ENCODE data around the gene CAB39L. TPM values are rescaled to one million over a fixed set of nuclear protein-coding genes. Genes with fewer than 3 reads are reported as not detected.

Gene CAB39L
- total and polyA plus RNA-seq, 9 of the 15 experiments (the other 6 are each of a cell fraction or from before 2014, with no cell fraction given): 1.1 to 4.2 (median 2.6) TPM

DNA sequence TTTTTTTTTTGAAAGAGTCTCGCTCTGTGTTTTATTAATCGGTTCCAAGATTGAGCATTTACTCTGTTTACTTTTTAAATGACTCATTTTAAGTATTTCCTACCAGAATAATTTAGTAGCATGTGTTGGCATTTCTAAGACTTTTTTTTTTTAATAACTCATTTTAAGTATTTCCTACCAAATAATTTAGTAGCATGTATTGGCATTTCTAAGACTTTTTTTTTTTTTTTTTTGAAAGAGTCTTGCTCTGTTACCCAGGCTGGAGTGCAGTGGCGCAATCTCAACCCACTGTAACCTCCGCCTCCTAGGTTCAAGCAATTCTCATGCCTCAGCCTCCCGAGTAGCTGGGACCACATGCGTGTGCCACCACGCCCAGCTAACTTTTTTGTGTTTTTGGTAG is 13.4 kb upstream of the CAB39L start:
- H2AFZ ChIP-seq (ENCODE audit: low read depth, low read length): no peak overlapping the region
- CTCF ChIA-PET (ENCODE audit: low intra/inter-chr PET ratio): no interaction called here
- no peak for DNase-seq (ENCODE audit: extremely low read depth in 1 of 4, low spot score in 3 of 4)
- POLR2A ChIA-PET: interaction anchor here (1.0 to 1.5 kb wide), 2 partner anchors 13 kb away, joined by 4 to 5 read pairs; partner anchors contain the start of genes CAB39L and SETDB2
- H4K20me1 ChIP-seq (replicated peaks; ENCODE audit: control insufficient read depth, insufficient read depth, low read length): no peaks in the 10 kb centered on the region
- intact Hi-C loops (cut with micrococcal nuclease): no loop called here
- TF ChIP-seq POU5F1 (IDR thresholded peaks at IDR 0.05; ENCODE audit: borderline replicate concordance, low read depth, low read length, partially characterized antibody): no peak
- TF ChIP-seq, protein P1, sequence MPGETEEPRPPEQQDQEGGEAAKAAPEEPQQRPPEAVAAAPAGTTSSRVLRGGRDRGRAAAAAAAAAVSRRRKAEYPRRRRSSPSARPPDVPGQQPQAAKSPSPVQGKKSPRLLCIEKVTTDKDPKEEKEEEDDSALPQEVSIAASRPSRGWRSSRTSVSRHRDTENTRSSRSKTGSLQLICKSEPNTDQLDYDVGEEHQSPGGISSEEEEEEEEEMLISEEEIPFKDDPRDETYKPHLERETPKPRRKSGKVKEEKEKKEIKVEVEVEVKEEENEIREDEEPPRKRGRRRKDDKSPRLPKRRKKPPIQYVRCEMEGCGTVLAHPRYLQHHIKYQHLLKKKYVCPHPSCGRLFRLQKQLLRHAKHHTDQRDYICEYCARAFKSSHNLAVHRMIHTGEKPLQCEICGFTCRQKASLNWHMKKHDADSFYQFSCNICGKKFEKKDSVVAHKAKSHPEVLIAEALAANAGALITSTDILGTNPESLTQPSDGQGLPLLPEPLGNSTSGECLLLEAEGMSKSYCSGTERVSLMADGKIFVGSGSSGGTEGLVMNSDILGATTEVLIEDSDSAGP (CRISPR knock-in tag; IDR thresholded peaks at IDR 0.05): no peak
- TF ChIP-seq, protein P2, sequence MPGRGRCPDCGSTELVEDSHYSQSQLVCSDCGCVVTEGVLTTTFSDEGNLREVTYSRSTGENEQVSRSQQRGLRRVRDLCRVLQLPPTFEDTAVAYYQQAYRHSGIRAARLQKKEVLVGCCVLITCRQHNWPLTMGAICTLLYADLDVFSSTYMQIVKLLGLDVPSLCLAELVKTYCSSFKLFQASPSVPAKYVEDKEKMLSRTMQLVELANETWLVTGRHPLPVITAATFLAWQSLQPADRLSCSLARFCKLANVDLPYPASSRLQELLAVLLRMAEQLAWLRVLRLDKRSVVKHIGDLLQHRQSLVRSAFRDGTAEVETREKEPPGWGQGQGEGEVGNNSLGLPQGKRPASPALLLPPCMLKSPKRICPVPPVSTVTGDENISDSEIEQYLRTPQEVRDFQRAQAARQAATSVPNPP (IDR thresholded peaks at IDR 0.05; ENCODE audit: borderline replicate concordance, insufficient read depth, insufficient read length): no peak
- TF ChIP-seq ZNF431 (CRISPR knock-in tag; IDR thresholded peaks at IDR 0.05): no peak
- TF ChIP-seq, protein P3, sequence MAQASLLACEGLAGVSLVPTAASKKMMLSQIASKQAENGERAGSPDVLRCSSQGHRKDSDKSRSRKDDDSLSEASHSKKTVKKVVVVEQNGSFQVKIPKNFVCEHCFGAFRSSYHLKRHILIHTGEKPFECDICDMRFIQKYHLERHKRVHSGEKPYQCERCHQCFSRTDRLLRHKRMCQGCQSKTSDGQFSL (CRISPR knock-in tag; IDR thresholded peaks at IDR 0.05): no peak
- TF ChIP-seq, protein P3 (tag; IDR thresholded peaks at IDR 0.05): no peak
- TF ChIP-seq RB1 (IDR thresholded peaks at IDR 0.05; ENCODE audit: low read depth): no peak
- TF ChIP-seq ZFP36 (IDR thresholded peaks at IDR 0.05; ENCODE audit: low read depth, low read length, partially characterized antibody): no peak
- no peak for TF ChIP-seq RBM34 (IDR thresholded peaks at IDR 0.05; ENCODE audit: borderline replicate concordance, insufficient read depth, low read length)
- TF ChIP-seq ATF7 (IDR thresholded peaks at IDR 0.05): no peak
- TF ChIP-seq GATAD2A (IDR thresholded peaks at IDR 0.05): no peak
- no peak for TF ChIP-seq RFX1 (IDR thresholded peaks at IDR 0.05)
- peaks cover 16% of the 10 kb centered on the region; the same call in 2 of the 3 replicates for H3K36me3 ChIP-seq (ENCODE audit: control insufficient read depth, insufficient read depth, low read length)
- H3K4me1 ChIP-seq (replicated peaks in 1 of 2; ENCODE audit: control insufficient read depth in 2 of 2, insufficient read depth in 2 of 2, low read length in 2 of 2): no peaks in the 10 kb centered on the region
- ATAC-seq: no peak
- in situ Hi-C loops (cut with MboI): no loop called here
- no peaks in the 10 kb centered on the region for H3K9me3 ChIP-seq (replicated peaks; ENCODE audit: control insufficient read depth, insufficient read depth, low read depth, low read length)
- no peak for FAIRE-seq
- H3K79me2 ChIP-seq (ENCODE audit: control insufficient read depth, insufficient read depth, low read length): no peaks in the 10 kb centered on the region
- H3K4me2 ChIP-seq (ENCODE audit: insufficient read depth, low read length): no peak overlapping the region
- H3K9me1 ChIP-seq (ENCODE audit: control insufficient read depth, insufficient read depth, low read length): no peaks in the 10 kb centered on the region
- no peak overlapping the region for H3K9ac ChIP-seq (ENCODE audit: insufficient read depth in 1 of 2, low read depth in 2 of 2, low read length in 2 of 2)
- no TSS peak for BruUV-seq (replicated peaks)
- H3K27ac ChIP-seq (ENCODE audit: extremely low read depth, low read depth, low read length): no peak overlapping the region
- no peak overlapping the region for H3K4me3 ChIP-seq
- 98% methylated on average over 5 of the region's 7 CpGs for WGBS (ENCODE audit: insufficient coverage, low coverage, missing lambda C conversion rate)
- H3K27me3 ChIP-seq (ENCODE audit: control insufficient read depth in 2 of 2, insufficient read depth in 2 of 2, low read length in 2 of 2): no peaks in the 10 kb centered on the region

All from K562 (cell line).